NT2/D1 (cell line): ENCODE measurements around the gene CENPF.
"Not testable (repeated sequence)": the region's sequence is repeated elsewhere in the genome, so short reads cannot be mapped to it uniquely, and the experiment has no call there.

ENCODE experiments used
- DNase-seq: peaks from one replicate; pipeline ENCODE4 v3.0.0-alpha.2; 2011; ENCODE audit warnings: low read depth, low spot score
- H3K27me3 ChIP-seq: 2 replicates; pipeline ENCODE4 v1.6.0; 2011; ENCODE audit warnings: mild to moderate bottlenecking; ENCODE audit not compliant: insufficient read length, insufficient read depth
- H3K36me3 ChIP-seq: 2 replicates; pipeline ENCODE4 v1.6.1; 2011; ENCODE audit warnings: mild to moderate bottlenecking, low read length, mixed read lengths; ENCODE audit not compliant: insufficient read depth, insufficient read length
- H3K4me1 ChIP-seq: 2 replicates; pipeline ENCODE4 v1.5.1; 2011; ENCODE audit not compliant: insufficient read depth, insufficient read length
- H3K4me3 ChIP-seq: 2 replicates; pipeline ENCODE4 v1.5.1; 2011; ENCODE audit warnings: low read depth; ENCODE audit not compliant: insufficient read length
- H3K9ac ChIP-seq: 2 replicates; pipeline ENCODE4 v1.6.0; 2011; ENCODE audit warnings: low read depth; ENCODE audit not compliant: insufficient read length
- H3K9me3 ChIP-seq: 2 replicates; pipeline ENCODE4 v1.5.1; 2011; ENCODE audit warnings: mild to moderate bottlenecking, low read length; ENCODE audit not compliant: insufficient read depth
- SUZ12 ChIP-seq: IDR thresholded peaks from 2 replicates; pipeline ENCODE4 v1.6.1; 2011; ENCODE audit not compliant: insufficient read length, insufficient read depth; ENCODE audit errors: extremely low read depth
- YY1 ChIP-seq: IDR thresholded peaks from 2 replicates; pipeline ENCODE4 v1.6.1; 2011; ENCODE audit not compliant: insufficient read length, insufficient read depth
- ZNF274 ChIP-seq: IDR thresholded peaks from 2 replicates; pipeline ENCODE4 v1.6.1; 2011; ENCODE audit warnings: mild to moderate bottlenecking, low read depth, low read length

The CENPF gene

DNA sequence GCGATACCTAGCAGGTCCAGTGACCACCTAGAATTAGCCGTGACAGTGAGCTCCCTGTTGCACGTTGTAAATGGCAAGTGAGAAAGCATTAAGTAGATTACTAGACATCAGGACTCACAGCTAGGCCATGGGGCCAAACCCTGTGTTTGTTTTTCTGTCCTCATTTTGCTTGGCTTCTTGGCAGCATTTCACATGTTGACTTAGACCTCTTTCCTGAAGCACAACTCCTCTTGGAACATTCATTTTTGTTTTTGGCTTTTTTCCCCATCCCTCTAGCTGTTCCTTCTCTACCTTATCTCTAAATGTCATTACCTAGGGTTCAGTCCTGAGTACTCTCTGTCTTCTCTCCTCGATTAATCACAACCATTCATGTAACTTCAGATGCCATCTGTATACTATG, 34.7 kb upstream of the CENPF start:
- Histone ChIP-seq H3K4me3 (no peak overlapping the region), H3K27me3 (no peaks in the 10 kb centered on the region), H3K9ac (no peak overlapping the region), H3K4me1 (no peaks in the 10 kb centered on the region), H3K36me3 (no peaks in the 10 kb centered on the region), H3K9me3 (no peaks in the 10 kb centered on the region)
- DNase-seq, result no peak
- TF ChIP-seq ZNF274, result no peak
- TF ChIP-seq YY1, result no peak
- no peak for TF ChIP-seq SUZ12

- TF ChIP-seq YY1 (no peak), SUZ12 (no peak), ZNF274 (no peak)
- no peak for DNase-seq
- H3K9ac ChIP-seq, result no peak overlapping the region
- H3K27me3 ChIP-seq, result no peaks in the 10 kb centered on the region
- no peaks in the 10 kb centered on the region for H3K4me1 ChIP-seq
- H3K4me3 ChIP-seq, result no peak overlapping the region
- H3K36me3 ChIP-seq, result no peaks in the 10 kb centered on the region
- H3K9me3 ChIP-seq, result no peaks in the 10 kb centered on the region
Measured at GRCh38 chr1:214569357-214570004, 33.5 kb upstream of the CENPF start.

GRCh38 chr1:214570442-214570841, 32.6 kb upstream of the CENPF start:
- no peak for DNase-seq
- TF ChIP-seq YY1 (no peak), SUZ12 (no peak), ZNF274 (no peak)
- no peak overlapping the region for H3K4me3 ChIP-seq
- no peaks in the 10 kb centered on the region for H3K27me3 ChIP-seq
- H3K36me3 ChIP-seq, result no peaks in the 10 kb centered on the region
- no peak overlapping the region for H3K9ac ChIP-seq
- no peaks in the 10 kb centered on the region for H3K9me3 ChIP-seq
- no peaks in the 10 kb centered on the region for H3K4me1 ChIP-seq

DNA sequence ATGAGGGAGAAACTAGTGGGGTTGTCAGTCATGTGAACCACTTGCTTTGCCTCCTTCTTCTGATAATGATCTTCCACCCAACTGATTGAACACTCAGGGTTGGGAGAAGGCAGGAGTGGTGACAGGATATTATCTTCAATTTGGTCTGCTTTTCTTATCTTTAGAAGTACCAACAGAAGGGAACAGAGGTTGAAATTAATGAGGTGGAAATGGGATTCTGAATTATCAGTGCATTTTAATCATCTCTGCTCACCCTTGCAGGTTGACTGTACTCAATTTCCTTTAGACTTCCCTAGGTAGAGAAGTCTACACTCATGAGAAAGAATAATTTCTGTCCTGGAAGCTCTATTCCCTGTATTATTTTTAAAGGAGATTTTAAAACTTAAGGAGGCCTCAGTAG, 31.7 kb upstream of the CENPF start:
- Histone ChIP-seq H3K36me3 (no peaks in the 10 kb centered on the region), H3K27me3 (no peaks in the 10 kb centered on the region), H3K9me3 (peaks cover 7% of the 10 kb centered on the region; the same call in 1 of the 2 replicates), H3K4me3 (no peak overlapping the region), H3K4me1 (no peaks in the 10 kb centered on the region), H3K9ac (no peak overlapping the region)
- no peak for DNase-seq
- TF ChIP-seq ZNF274, result no peak

DNA sequence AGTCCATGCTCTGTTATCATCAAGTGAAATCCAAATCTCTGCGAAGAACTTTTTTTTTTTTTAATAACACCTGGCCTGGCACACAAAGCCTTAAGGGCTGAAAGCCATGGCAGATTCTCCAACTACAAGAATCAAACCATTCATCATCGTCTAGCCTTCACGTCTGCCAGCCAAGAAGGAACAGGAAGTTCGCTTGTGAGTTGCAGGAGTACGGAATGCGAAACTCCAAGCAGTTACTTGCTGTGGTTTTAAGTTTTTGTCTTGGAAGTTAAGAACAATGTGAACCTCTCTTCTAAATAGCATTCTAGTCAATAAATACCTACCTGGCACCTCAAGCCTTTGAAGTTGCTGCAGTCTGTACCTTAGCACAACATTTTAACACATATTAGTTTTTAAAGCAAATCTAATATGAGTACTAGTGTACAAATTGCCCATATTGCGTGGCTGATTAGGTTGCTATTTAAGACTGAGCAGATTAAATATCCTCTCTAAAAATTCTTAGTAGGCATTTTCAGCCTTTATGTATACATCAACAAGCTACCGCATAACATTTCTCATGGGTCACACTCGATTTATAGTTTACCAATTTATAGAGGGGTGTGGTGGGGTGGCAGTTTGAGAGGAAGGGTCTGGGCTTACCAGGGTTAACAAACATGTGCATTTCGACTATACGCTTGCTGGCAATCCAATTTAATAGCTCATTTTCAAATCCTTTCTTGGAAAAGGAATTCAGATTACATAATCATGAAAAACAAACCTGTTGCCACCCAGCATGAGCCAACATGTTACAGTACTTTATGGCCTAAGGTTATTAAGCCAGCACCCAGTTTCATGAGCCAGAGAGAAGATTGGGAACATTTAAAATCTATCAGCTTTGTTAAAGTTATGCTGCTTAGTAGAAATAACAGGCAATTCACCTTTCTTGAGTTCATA, 29.3 kb upstream of the CENPF start:
- Histone ChIP-seq H3K27me3 (no peaks in the 10 kb centered on the region), H3K9ac (no peak overlapping the region), H3K9me3 (peaks cover 16% of the 10 kb centered on the region; the same call in 1 of the 2 replicates), H3K36me3 (no peaks in the 10 kb centered on the region), H3K4me1 (no peaks in the 10 kb centered on the region), H3K4me3 (no peak overlapping the region)
- no peak for TF ChIP-seq ZNF274
- TF ChIP-seq SUZ12, result no peak
- TF ChIP-seq YY1, result no peak
- no peak for DNase-seq

GRCh38 chr1:214574598-214575411, 28.2 kb upstream of the CENPF start:
- Histone ChIP-seq H3K27me3 (no peaks in the 10 kb centered on the region), H3K9ac (no peak overlapping the region), H3K4me1 (no peaks in the 10 kb centered on the region), H3K9me3 (peaks cover 16% of the 10 kb centered on the region; the same call in 1 of the 2 replicates), H3K36me3 (no peaks in the 10 kb centered on the region), H3K4me3 (no peak overlapping the region)
- no peak for TF ChIP-seq ZNF274
- no peak for TF ChIP-seq YY1
- TF ChIP-seq SUZ12, result no peak
- DNase-seq, result no peak

- not testable (repeated sequence) for DNase-seq, H3K36me3 ChIP-seq, H3K27me3 ChIP-seq, H3K4me1 ChIP-seq, H3K4me3 ChIP-seq, H3K9ac ChIP-seq
- peaks cover 16% of the 10 kb centered on the region; the same call in 1 of the 2 replicates for H3K9me3 ChIP-seq
Measured at GRCh38 chr1:214576120-214576519, 26.9 kb upstream of the CENPF start.
